Measurements from ENCODE around the gene ZNF423.

DNA sequence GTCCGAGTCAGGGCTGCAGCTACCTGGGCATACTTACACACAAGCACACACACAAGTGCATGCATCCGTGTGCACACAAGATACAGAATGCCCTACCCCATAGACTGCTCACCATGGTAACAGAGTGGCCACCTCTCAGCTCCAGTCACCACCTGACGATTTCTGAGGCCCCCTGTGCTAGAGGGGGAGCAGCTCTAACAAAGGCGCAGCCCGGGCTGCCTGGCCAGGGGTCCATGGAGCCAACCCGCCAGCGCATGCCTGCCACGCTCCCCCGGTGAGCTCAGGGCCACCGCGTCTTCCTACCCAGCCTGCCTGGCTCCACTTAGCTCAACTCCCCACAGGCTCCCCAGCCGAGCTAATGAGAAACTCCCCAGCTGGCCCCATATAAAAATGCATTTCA is 75.5 kb downstream of the ZNF423 start:
- TF ChIP-seq, protein P1, sequence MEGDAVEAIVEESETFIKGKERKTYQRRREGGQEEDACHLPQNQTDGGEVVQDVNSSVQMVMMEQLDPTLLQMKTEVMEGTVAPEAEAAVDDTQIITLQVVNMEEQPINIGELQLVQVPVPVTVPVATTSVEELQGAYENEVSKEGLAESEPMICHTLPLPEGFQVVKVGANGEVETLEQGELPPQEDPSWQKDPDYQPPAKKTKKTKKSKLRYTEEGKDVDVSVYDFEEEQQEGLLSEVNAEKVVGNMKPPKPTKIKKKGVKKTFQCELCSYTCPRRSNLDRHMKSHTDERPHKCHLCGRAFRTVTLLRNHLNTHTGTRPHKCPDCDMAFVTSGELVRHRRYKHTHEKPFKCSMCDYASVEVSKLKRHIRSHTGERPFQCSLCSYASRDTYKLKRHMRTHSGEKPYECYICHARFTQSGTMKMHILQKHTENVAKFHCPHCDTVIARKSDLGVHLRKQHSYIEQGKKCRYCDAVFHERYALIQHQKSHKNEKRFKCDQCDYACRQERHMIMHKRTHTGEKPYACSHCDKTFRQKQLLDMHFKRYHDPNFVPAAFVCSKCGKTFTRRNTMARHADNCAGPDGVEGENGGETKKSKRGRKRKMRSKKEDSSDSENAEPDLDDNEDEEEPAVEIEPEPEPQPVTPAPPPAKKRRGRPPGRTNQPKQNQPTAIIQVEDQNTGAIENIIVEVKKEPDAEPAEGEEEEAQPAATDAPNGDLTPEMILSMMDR (IDR thresholded peaks at IDR 0.05; ENCODE audit: low read length), result no peak
- no peak for TF ChIP-seq EZH2phosphoT487 (IDR thresholded peaks at IDR 0.05; ENCODE audit: low read length)
- no peak for TF ChIP-seq EZH2 (optimal IDR thresholded peaks at IDR 0.05; ENCODE audit: low read depth, low read length)

All from MM.1S (cell line).